NCI-H1092 (cell line): ENCODE results near the gene UMODL1.

Experiments
- DNase-seq: peaks from one replicate; lab custom pipeline; 2025; lab: John Stamatoyannopoulos, UW

UMODL1 gene

GRCh38 chr21:42097860-42098454, 26.8 kb downstream of the UMODL1 start:
- no peak for DNase-seq

- no peak for DNase-seq
Observed at GRCh38 chr21:42098957-42099505, 27.9 kb downstream of the UMODL1 start.

- DNase-seq, result no peak
Observed at GRCh38 chr21:42101246-42101645, 30.1 kb downstream of the UMODL1 start.

GRCh38 chr21:42102076-42102475, 31.0 kb downstream of the UMODL1 start:
- no peak for DNase-seq

- no peak for DNase-seq
Observed at GRCh38 chr21:42102526-42102925, 31.4 kb downstream of the UMODL1 start.

GRCh38 chr21:42102991-42103390, 31.9 kb downstream of the UMODL1 start:
- DNase-seq, result no peak

- DNase-seq, result no peak
Observed at GRCh38 chr21:42103843-42104242, 32.7 kb downstream of the UMODL1 start.

GRCh38 chr21:42105476-42106315, 34.6 kb downstream of the UMODL1 start:
- DNase-seq, result no peak

- DNase-seq, result no peak
Observed at GRCh38 chr21:42106425-42106824, 35.3 kb downstream of the UMODL1 start.

GRCh38 chr21:42107177-42107880, 36.2 kb downstream of the UMODL1 start:
- no peak for DNase-seq

- peak; percentile 43 for DNase-seq
Observed at GRCh38 chr21:42107881-42108553, 36.9 kb downstream of the UMODL1 start.

- no peak for DNase-seq
Observed at GRCh38 chr21:42108554-42109340, 37.6 kb downstream of the UMODL1 start.

- DNase-seq, result no peak
Observed at GRCh38 chr21:42109473-42109872, 38.4 kb downstream of the UMODL1 start.

- DNase-seq, result no peak
Observed at GRCh38 chr21:42109873-42110525, 38.9 kb downstream of the UMODL1 start.

- no peak for DNase-seq
Observed at GRCh38 chr21:42110691-42111469, 39.8 kb downstream of the UMODL1 start.

- no peak for DNase-seq
Observed at GRCh38 chr21:42111470-42111743, 40.3 kb downstream of the UMODL1 start.

- no peak for DNase-seq
Observed at GRCh38 chr21:42111811-42112210, 40.7 kb downstream of the UMODL1 start.

GRCh38 chr21:42112238-42112637, 41.1 kb downstream of the UMODL1 start:
- no peak for DNase-seq

GRCh38 chr21:42112857-42113256, 41.7 kb downstream of the UMODL1 start:
- DNase-seq, result no peak

GRCh38 chr21:42113926-42114409, 42.9 kb downstream of the UMODL1 start:
- DNase-seq, result no peak
